GM21447 (cell line): Measurements from ENCODE around the gene KLF7.

Experiments
- ATAC-seq: cut with Tn5 transposase; IDR thresholded peaks from one replicate; pipeline ENCODE4 v1.9.1; 2021; ENCODE audit not compliant: unreplicated experiment

Gene KLF7

DNA sequence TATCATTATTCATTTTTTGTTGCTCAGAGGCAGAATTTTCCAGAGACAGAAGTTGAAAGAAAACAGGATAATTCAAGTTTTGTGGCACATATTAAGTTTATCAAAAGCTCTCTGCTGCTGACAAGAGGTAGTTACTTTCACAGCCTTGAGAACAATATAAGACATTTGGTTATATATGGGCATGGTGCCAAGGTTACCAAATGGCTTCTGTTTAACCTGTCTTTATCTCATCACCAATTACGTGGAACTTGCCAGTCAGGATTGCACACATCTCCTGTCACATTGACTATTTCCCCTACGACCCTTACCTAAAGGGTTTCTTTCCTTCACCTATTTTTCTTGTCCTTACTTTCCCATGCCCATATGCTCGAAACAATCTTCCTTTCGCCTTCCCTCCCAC is 35.9 kb downstream of the KLF7 start:
- ATAC-seq, result no peak

DNA sequence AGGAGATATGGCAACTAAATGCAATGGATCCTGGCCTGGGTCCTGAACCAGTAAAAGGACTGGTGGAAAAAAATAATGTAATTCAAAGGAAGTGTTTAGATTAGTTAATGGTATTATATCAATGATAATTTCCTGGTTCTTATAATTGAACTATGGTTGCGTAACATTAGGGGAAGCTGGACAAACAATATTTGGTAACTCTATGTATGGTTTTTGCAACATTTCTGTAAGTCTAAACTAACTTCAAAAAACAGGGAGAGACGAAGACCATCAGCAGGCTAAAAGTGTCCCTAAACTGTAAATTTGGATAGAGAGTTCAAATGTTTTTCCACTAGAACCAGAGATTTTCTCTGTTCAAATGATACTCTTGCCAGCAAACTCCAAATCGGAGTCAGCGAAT is 36.9 kb downstream of the KLF7 start:
- no peak for ATAC-seq

DNA sequence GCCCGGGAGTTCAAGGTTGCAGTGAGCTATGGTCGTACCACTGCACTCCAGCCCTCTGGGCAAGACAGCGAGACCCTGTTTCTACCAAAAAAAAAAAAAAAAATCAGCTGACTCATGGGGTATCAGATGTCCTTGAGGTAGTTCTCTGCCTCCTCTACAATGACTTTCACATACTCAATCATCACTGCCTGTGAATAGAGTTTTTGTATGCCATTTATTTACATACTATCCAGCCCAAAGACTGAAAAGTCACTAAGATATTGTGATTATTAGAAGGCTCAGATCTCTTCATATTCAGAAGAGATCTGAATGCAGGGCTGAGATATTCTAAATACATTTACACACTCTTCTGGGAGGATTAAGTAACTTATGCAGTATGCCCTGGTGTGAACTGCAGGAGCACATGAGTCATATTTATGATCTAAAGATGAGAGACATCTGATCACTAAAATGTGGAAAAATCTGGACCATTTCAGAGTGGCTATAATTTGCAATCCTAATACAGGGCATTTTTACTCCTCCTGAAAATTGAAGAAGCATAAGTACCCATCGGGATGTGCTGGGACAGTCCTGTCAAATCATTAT is 38.9 kb downstream of the KLF7 start:
- ATAC-seq, result no peak

DNA sequence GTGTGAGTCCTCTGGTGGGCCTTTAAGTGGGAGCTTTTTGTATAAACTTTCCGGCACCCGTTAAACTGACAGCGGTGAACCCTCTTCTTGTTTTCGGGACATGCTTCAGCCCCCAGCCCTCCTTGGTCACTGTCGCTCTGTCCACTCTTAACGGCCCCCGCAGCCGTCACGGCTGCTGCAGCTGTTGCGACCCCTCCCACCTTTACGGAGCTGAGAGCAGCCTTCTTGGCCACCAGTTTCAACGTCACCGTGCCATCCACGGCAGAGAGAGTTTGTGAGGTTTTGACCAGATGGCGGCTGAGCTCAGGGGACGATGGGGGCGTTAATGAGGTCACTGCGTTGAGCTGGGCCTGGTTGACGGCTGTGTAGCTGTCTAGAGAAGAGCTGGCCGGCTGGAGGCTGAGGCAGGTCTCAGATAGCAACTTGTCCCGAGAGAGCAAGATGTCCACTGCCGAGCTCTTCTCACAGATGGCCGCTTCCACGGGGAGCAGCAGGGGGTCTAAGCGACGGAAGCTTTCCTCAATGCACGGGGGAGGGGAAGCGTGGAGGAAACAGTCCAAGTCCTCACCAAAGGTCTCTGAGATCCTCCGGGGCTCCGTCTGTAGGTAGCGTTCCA is 41.9 kb downstream of the KLF7 start:
- no peak for ATAC-seq

DNA sequence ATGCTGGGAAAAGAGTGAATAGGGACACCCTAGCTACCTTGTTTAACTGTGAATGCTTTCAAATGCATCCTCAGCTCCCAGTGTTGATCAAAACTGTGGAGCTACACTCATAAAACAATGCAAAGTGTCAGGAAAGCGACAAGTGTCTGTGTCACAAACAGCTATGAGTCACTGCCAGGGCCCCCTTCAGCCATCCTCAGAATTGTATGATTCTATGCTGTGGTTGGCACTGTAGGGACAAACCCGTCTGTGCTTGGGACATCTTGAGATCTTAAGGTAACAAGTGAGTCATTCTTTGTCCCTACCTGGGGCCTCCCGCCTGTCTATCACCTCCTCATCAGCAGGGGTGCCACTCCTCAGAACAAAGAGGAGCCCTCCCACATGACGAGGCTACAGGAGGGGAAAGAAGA is 42.4 kb downstream of the KLF7 start:
- no peak for ATAC-seq

DNA sequence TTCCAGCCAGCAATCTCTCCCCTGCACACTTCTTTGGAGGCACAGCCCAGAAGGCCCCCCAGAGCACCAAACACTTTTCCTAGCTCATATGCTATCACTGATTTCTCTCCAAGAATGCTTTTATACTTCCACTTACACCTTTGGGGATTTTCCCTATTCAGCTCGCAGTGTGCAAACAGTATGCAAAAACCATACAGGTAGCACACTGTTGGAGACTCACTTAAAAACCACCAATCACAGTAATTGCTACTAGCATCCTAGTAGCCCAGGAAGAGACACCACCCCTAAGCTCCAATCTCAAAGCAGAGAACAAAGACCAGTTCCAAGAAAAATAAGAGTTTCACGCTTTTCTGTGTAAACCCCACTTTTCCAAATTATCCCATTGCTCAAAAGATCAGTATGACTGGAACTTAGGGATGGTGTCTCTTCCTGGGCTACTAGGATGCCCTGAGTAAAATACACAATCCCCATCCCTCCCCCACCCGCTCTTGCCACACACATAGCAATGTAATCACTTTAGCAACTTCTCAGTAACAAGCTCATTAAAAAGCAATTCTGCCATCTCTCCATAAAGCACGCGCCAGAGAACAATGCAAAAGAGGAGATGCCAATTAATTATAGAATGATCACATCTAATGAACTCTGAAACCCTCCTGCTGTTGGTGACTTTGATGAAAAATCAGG is 43.0 kb downstream of the KLF7 start:
- no peak for ATAC-seq

DNA sequence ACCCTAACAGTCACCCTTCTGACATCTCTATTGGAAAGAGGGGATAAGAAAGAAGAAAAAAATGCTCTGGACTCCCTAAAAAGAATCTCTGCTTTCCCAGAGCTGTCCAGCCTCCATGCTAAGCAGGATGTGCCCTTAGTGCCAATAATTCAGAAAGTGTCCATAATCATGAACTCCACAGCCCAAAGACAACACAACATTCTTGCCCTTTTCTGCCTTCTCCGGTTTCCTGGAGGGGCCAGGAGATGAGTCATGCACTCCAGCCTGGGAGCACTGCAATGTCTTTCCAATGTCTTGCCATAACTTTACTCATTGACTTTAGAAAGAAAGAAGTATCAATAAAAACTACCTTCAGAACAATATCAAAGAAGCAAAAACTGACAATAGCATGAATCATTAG is 44.0 kb downstream of the KLF7 start:
- ATAC-seq, result no peak

DNA sequence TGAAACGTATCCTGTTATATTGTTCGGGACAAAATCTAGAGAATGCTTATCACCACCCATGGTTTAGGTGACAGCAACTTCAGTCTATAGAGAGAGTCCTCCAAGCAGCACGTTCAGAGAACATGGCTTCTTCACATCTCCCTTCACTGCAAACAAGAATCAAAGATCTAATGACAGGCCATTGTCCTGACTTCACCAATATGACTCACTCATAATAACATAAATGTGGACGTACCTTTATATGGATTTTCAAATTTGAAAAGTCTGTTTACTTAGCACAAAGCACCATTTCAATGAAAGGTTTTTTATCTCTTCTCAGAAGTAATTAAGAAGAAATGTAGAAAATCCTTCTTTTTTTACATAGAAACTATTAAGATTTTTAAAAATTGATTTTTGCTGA is 46.7 kb downstream of the KLF7 start:
- ATAC-seq, result no peak

DNA sequence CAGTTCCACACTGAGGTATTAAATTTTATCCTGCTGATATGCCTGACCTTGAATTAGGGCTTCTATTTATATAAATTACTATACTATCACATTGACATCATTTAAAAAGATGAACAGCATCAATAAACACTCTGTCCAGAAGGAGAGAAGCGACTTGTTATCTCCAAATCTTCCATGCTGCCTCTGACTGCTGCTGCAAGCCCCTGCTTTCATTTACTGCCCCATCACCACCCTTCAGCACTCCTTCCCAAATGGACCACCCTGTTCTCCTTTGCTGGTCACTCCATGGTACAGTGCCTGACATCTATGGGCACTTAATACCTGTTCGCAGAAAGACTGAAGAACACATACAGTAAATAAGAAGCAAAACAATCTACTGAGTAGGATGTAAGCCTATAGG is 48.1 kb downstream of the KLF7 start:
- no peak for ATAC-seq

DNA sequence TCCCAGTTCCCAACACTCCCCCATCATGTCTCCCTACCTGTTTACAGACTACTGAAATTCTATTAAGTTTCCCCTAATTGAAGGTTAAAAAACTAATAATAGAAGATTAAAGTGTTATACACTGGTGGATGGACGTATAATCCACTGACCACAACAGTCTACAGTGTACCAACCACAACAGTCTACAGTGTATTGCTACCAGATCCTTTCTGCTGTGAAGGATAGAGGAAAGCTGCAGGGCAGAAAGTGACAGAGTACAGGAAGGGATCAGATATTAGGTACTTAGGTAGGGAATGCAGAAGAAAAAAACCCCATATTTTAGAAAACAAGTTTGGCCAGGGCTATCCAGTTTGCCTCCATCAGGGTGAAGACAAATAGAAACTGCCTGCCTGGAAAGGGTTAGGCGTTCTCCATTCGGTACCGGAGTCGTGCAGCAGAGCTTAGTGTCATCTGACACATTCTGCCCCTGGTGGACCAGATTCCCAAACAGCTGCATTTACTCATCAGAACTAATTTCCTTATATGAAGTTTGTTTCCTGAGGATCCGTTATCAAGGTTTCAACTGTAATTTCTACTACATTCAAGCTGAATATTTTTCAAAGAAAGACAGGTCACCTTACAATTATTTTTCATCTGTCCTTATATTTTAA is 49.9 kb downstream of the KLF7 start:
- no peak for ATAC-seq

DNA sequence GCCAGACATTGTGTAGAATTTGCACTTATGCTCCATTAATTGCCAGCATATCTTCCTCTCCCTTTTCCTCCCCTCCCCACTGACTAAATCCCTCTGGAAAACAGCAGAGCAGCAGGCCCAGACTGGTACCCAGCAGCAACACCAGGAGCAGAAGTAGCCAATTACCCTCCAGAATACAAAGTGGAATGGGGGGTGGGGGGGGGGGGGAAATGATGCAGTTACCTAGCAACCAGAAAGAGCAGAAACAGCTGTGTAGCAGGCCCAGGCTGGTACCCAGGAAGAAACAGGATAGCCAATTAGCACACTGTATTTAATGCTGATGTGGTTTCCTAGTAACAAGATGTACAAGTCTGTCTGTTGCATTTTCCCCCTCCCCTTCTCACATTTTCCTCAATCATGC is 52.3 kb downstream of the KLF7 start:
- ATAC-seq, result no peak

DNA sequence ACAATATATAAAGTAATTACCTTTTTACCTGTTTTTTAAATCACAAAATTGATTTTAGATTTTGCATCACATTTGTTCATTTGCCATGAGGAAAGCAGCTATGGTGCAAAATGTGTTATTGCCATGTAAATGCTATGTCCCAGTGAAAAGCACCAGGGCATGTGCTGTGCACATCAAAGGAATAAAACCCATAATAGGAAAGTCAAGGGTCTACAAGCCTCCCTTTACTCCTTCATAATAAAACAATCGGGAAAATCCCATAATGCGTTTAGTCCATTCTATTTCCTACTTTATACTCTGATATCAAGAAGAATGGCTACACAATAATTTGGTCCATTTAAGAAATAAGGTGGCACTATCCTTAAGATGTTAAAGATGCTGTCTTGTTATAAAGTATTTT is 53.0 kb downstream of the KLF7 start:
- no peak for ATAC-seq

DNA sequence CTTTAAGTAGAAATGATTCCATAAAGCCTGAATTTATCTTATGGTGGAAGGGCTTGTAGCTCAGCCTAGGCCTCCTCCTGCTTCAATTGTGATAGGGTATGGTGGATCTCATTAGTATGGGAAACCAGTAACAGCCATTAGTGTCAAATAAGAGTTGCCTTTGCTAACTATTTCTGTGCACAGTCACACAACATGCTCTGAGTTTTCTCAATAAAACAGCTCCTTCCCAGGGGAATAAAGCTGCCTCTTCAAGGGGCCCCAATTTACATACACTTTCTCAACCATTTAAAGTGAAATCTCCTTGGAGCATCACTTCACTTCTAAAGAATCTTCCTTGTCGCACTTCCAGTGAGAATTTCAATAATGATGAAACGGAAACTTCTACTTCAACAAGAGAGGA is 53.4 kb downstream of the KLF7 start:
- ATAC-seq, result no peak

DNA sequence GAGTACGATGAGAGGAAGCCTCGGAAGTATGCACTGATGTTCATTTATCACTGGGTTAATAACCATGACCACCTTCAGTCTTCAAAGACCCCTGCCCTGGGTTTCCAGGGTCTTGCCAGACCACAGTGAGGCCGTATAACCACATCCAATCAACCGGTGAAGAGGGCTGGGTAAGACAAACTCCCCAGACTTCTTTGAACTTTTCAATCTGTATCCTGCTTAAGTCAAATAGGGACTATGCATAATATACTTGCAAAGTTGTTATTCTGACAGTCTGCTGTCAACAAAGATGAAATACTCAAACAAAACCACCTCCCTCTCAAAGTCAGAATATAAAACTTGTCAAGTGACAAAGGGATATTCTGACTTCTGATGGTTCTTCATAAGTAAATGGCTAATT is 54.0 kb downstream of the KLF7 start:
- ATAC-seq, result no peak

DNA sequence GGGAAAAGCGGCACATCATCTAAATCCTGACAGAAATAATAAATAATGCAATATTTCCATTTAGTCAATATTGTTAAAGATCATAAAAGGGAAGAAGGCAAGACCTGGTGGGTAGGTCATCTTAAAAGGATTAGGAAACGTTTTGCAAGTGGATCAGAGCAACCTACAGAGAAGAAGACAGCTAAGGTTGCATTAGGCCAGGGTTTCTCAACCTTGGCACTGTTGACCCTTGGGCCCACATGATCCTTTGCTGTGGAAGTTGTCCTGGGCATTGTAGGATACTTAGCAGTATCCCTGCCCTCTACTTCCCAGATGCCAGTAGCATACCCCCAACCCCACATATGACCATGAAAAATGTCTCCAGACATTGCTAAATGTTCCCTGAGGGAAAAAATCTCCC is 55.0 kb downstream of the KLF7 start:
- ATAC-seq, result no peak

DNA sequence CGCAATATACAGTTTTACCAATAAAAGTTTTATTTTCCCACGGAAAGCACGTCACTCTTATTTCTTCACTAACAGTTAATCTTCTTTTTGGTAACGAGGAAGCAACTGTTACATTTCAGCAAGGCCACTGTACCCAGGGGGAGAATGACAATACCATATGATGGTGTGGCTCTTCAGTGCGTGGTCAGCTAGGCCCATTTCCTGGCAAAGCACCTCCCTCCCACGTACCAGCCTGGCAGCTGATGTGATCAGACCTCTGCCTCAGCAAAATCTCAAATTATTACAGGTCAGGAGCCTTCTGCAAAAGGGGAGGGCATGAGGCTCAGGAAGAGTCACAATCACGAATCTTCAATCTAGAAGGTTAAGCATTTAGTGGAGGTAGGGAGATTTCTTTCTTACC is 55.4 kb downstream of the KLF7 start:
- ATAC-seq, result no peak

DNA sequence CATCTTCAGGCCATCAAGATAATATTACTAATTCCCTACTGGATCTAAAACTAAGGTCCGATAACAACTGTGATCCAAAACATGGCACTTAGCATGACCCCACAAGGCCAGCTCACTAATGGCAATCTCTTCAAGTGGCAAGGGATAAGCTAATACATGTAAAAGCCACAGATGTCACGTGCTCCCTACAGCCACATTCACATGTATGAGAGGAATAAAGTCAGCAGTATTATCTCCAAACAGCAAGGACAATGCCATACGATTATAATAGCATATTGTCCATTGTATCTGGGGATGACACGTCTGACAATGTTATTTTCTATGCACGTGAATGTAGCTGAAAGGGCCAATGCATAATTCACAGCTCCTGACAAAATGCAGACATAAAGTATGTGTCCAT is 56.0 kb downstream of the KLF7 start:
- ATAC-seq, result no peak

DNA sequence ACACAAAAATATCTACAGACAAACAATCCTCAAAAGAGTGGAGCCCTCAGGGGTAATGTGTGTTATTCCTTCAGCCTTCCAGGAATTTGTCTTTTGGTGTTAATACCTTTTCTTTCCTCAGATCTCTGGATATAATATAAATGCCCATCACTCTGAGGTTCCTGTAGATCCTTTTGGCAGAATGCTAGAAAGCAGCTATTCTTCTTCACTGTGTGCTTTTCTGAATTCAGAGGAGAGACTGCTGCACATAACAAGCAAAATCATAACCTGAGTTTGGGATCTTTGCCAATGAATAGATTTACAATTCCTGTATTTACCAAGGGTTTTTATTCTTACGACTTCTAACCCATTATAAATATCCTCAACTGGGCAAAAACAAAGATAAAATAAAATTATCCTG is 57.3 kb downstream of the KLF7 start:
- no peak for ATAC-seq

DNA sequence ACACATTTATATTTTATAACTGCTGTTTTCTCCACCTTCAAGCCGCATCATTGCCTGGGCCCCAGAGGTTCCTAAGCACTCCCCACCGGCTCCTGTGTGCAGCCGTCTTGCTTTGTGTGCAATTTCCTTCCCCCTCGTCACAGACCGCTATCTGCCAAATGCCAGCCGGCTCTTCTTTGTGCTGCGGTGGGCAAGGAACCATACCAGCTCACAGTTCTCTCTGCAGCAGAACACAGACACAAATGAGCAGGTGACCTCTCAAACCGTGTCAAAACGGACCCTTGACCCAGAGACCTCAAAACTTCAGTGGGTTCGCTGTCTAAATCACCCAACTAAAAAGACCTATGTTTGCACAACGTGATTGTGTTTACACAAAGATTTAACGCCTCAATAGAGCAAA is 58.2 kb downstream of the KLF7 start:
- ATAC-seq, result no peak

DNA sequence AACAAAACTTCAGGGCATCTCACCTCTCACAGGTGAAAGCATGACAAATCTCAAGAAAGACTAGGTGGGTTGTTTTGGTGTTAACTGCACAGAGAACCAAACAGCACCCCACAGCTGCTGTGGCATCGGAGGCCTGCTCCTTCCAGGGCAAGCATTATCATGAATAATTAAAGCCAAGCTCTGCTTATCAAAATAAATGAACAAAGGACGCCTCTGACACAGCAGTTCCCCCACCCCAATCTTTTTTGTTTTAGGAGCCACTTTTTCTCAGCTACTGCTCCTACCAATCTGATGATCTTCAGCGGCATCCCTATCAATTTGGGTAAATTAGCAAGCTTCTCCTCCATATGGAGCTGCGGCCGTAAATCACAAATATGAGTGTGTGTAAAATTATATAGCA is 58.6 kb downstream of the KLF7 start:
- ATAC-seq, result no peak

DNA sequence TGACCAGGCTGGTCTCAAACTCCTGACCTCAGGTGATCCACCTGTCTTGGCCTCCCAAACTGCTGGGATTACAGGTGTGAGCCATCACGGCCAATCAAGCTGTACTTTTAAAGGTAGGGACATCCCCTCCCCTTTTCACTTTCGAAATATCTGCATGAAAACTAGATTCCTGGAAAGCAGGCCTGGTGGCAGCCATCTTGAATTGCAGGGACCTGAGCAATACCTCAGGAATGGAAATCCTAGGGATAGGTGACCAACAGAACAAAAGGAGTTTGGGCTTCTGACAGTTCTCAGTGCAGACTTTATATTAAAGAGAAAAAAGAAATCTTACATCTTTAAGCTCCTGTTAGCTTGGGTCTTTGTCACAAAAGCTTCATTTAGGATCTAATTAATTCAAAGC is 62.6 kb downstream of the KLF7 start:
- ATAC-seq, result no peak

DNA sequence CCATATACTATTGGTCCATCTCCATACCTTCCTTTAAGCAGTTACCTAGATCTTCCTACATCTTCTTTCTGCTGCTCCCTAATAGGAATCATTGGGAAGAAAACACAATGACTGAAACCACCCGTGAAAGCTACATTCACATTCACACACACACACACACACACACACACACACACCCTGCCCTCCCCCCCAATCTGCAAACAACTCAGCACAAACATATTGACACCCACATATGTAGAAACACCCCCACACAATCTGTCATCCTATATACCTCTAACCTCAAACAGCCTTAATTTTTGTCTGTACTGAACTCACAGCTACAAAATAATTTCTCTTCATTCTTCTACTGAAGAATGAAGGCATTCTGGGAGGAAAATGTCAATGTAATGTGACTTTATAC is 63.8 kb downstream of the KLF7 start:
- no peak for ATAC-seq
